Stimulated activated CD8-positive, alpha-beta memory T cell treated with anti-CD3 and anti-CD28 coated beads, Interleukin-7, amount 100 ng/mL, for 24 hours (primary cell): ENCODE data around the gene RNF213.
"Not testable (repeated sequence)": the region's sequence is repeated elsewhere in the genome, so short reads cannot be mapped to it uniquely, and the experiment has no call there.

Source experiments
- DNase-seq: peaks from one replicate; pipeline ENCODE4 v3.0.0-alpha.2; 2020; ENCODE audit warnings: low read depth

RNF213 gene

GRCh38 chr17:80224683-80225082 lies 36.0 kb upstream of the RNF213 start:
- no peak for DNase-seq

- DNase-seq: no peak
These were observed 35.4 kb upstream of the RNF213 start for GRCh38 chr17:80225230-80225629.

GRCh38 chr17:80227156-80227555 lies 33.5 kb upstream of the RNF213 start:
- no peak for DNase-seq

DNA sequence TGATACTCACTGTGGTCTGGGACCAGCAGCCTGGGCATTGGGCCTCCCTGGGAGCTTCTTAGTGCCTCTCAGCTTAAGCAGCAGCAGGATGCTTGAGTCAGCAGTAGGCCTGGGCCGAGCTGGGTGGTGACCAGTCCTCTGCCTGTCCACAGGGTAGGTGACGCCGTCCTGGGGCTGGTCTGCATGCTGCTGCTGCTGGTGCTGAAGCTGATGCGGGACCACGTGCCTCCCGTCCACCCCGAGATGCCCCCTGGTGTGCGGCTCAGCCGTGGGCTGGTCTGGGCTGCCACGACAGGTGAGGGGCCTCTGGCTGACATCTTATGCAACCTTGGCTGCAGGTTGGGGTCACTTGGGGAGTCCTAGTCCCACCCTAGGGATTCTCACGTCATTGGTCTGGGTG lies 33.0 kb upstream of the RNF213 start:
- no peak for DNase-seq

- no peak for DNase-seq
These were observed 32.2 kb upstream of the RNF213 start for GRCh38 chr17:80228477-80228876.

DNA sequence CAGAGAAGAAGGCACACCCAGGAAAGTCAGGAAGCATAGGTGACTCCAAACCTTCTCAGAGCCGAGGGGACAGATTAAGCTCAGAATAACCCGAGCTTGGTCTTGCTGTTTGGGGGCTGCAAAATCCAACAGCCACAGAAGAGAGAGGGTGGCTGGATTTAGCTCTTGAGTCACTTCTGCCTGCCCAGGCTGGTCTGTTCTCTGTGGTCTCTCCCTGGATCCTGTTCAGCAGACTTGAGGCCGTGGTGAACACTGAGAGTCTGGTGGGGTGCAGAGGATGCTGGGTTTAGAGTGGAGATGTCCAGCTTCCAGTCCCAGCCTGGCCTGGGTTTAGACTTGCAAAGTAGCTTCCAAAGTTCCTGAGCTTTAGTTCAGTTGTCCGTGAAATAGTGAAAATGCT lies 31.6 kb upstream of the RNF213 start:
- DNase-seq: no peak

GRCh38 chr17:80232438-80232837 lies 28.2 kb upstream of the RNF213 start:
- no peak for DNase-seq

- DNase-seq: no peak
These were observed 27.4 kb upstream of the RNF213 start for GRCh38 chr17:80233202-80233601.

- DNase-seq: no peak
These were observed 23.7 kb upstream of the RNF213 start for GRCh38 chr17:80236911-80237310.

DNA sequence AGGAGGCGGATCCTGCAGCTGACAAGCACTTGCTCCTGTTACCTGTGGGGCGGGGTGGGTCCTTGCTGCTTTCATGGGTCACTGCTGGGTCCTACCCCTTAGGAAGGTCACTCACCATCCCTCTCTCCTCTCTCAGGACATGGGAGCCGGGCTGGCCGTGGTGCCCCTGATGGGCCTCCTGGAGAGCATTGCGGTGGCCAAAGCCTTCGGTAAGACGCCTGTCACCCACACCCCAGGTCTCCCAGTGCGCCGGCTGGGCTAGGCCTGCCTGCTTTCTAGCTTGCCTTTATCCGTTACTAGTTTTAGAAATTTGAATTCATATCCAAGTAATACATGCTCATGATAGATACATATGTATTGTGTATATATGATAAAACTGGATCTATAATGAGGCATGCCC lies 23.3 kb upstream of the RNF213 start:
- no peak for DNase-seq

DNA sequence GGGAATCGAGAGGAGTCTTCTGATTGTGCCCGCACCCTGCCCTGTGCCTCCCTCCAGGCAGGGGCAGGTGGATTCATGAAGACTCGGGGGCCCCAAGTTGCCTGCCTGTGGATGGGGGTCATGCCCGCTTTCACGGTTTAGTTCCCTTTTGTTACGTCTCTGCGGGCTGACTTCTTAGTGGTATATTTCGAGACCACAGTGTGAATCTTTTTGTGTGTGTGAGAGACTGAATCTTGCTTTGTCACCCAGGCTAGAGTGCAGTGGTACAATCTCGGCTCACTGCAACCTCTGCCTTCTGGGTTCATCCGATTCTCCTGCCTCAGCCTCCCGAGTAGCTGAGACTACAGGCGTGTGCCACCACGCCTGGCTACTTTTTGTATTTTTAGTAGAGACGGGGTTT lies 18.1 kb upstream of the RNF213 start:
- DNase-seq: no peak

DNA sequence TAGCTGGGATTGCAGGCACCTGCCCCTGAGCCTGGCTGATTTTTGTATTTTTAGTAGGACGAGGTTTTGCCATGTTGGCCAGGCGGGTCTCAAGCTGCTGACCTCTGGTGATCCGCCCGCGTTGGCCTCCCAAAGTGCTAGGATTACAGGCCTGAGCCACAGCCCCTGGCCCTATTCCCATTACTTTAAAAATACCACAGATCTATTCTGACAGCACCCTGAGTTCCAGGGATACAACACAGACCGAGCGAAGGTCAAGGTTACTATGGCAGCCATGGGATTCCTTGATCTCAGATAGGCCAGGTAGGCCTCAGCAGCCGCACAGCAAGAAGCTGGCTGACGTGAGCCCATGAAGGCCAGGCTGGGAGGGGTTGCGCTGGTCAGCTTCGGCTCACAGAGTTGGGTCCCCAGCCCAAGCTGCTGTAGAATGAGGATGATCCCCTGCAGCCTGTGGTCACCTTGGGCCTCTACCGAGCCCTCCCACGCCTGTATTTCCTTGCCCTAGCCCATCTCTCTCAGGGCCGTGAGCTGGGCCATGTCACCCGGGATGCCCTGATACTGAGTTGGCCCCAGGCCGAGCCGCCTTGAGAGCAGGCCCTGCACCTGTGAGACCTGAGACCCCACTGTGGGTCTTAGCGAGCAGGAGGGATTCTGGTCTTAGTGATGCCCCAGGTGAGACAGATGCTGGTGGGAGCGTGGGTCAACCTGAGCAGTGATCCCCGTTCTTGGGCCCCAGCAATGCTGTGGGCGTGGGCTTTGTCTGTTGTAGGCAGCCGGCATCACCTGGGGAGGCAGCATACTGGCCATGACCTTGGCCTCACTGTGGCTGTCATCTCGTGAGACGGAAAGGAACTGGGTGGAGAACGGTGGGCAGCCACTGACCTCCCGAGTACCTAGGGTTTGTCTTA lies 16.9 kb upstream of the RNF213 start:
- DNase-seq: no peak

GRCh38 chr17:80244448-80244847 lies 16.2 kb upstream of the RNF213 start:
- DNase-seq: not testable (repeated sequence)

DNA sequence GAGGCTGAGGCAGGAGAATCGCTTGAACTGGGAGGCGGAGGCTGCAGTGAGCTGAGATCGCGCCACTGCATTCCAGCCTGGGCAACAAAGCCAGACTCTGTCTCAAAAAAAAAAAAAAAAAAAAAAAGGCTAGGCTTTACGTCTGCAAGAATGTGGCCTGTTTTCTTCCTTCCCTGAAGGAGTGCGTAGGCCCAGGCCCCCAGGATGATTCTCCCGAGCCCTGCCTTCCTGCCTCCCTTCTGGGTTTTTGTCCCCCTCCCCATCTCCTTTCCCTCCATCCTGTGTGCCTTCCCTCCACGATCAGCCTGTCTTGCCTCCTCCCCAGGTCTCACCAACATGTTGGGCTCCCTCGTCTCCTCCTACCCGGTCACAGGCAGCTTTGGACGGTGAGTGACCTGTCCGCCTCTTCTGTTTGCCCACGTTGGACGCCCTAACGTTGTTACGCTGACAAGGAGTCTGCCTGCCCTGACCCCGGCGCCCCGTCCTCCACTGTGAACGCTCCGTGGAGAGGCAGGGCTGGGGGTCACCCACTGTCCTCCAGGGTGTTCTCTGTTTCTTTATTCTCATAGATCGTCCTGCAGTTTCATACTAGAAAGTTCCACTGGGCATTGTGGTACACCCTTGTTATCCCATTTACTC lies 15.7 kb upstream of the RNF213 start:
- no peak for DNase-seq

DNA sequence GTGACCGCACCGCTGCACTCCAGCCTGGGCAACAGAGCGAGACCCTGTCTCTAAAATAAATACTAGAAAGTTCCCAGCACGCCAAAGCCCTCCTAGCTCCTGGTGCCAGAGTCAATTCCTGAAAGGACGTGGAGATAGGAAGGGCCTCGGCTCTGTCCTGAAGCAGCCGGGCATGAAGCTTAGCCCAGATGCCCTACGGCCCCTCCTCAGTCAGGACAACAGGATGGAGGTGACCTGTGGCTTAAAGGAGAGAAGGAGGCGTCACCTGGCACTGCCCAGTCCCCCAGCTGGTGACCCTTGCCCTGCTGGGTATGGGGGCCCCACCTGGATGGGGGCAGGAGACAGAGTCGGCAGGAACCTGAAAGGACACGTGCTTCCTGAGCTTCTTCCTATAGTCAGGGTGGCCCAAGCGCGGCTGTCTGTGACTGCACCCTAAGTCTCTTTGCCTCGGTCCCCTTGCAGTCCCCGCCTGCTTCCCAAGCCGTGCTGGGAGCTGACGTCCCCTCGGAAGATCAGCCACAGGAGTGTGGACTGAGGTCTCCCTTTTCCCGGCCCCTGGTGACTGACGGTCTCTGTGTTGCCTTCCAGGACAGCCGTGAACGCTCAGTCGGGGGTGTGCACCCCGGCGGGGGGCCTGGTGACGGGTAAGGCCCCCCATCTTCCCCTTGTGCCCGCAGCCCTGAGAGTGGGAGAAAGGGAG lies 14.9 kb upstream of the RNF213 start:
- no peak for DNase-seq

GRCh38 chr17:80246266-80246681 lies 14.4 kb upstream of the RNF213 start:
- no peak for DNase-seq

GRCh38 chr17:80246726-80247125 lies 13.9 kb upstream of the RNF213 start:
- DNase-seq: no peak

DNA sequence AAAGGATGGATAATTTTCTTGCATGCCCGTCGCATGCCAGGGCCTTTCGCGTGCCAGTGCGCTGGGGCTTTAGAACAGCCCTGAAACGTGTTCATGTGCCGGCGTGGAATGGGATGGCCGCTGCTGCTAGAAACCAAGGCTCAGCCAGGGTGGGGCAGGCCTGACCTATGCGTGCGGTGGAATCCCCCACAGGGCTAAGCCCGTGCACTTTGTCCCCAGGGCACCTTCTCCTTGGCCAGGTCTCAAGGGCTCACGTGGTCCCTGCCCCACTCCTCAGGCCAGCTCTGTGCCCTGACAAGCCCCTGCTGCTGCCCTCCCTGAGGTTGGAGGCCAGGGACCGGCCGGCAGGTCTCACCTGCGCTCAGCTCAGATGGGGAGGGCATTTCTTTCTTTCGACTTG lies 13.1 kb upstream of the RNF213 start:
- DNase-seq: no peak

DNA sequence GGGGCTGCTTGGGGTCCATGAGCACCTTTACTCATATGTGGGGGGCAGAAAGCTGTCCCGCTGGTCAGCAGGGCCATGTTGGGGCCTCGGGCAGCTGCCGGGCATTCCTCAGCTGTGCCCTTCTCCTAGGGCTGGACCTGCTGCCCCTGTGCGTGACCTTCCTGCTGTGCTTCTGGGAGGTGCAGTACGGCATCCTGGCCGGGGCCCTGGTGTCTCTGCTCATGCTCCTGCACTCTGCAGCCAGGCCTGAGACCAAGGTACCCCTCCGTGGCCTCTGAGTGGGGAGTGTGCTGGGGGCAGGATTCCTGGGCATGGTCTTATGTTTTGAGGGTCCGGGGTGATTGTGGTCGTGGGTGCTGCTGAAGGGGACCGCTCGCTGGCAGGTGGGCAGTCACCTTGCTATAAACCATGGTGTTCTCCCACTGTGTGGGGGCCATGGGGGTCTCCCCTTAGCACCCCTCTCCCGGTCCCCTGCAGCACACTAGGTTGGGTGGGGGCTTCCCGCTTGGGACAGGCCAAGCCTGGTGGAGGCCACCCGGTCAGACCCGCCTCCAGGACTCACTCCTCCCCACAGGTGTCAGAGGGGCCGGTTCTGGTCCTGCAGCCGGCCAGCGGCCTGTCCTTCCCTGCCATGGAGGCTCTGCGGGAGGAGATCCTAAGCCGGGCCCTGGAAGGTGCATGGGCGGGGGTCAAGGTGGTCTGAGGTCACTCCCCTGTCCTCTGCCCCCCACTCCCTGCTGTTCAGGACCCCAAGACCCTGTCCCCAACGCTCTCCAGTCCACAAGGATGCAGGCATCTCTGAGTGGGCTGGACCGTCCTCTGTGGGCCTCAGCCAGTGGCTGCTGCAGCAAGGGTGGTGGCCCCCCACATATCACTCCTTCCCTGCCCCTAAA lies 12.4 kb upstream of the RNF213 start:
- no peak for DNase-seq

DNA sequence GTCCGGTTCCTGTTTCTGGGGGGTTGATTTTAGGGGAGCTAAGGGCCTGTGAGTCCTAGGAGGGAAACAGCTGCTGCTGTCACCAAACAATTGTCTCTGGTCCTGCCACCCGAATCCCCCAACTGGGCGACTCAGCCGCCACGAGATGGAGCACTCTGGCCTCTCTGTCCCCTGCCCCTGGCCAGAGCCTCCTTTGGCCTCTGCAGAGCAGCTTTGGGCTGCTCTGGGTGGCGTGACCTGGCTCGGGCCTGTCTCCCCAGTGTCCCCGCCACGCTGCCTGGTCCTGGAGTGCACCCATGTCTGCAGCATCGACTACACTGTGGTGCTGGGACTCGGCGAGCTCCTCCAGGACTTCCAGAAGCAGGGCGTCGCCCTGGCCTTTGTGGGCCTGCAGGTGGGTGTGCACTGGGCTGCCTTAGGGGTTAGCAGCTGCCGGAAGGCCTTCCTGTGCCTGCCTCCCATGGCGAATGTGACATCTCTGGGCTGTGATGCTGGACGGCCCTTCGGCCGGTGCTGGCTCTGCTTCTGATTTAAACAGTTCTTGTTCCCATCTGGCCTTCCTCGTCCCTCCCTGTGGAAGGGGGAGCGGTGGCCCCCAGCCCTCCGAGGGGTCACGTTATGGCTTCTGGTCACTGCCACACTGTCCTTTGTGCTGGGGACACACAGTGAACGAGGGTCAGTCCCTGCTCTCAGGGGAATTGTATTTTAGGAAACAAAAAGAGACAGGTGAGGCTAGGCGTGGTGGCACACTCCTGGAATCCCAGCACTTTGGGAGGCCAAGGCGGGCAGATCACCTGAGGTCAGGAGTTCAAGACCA lies 11.6 kb upstream of the RNF213 start:
- no peak for DNase-seq

DNA sequence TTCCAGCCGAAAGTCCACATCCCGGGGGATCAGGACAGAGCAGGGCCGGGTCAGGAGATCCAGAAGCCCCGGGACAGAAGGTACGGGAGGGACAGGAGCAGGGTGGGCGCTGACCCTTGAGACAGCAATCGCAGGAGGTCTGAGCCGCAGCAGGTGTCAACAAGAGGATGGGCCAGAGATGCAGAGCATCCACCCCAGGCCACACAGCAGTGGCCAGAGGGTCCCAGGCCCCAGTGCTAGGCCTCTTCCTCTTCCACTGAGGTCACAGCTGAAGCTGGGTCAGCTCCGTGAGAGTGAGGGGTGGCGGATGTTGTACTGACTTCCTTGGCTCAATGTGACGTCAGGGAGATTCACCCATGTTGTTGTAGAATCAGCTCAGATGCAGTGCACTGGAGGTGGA lies 8.7 kb upstream of the RNF213 start:
- DNase-seq: no peak
